ENCODE results near the gene CES3. TPM values are rescaled to one million over a fixed set of nuclear protein-coding genes. Genes with fewer than 3 reads are reported as not detected.
"Not testable (repeated sequence)": the region's sequence is repeated elsewhere in the genome, so short reads cannot be mapped to it uniquely, and the experiment has no call there.

Gene CES3
- total RNA-seq, 1 experiment from 2014 or later = 0.95 TPM

DNA sequence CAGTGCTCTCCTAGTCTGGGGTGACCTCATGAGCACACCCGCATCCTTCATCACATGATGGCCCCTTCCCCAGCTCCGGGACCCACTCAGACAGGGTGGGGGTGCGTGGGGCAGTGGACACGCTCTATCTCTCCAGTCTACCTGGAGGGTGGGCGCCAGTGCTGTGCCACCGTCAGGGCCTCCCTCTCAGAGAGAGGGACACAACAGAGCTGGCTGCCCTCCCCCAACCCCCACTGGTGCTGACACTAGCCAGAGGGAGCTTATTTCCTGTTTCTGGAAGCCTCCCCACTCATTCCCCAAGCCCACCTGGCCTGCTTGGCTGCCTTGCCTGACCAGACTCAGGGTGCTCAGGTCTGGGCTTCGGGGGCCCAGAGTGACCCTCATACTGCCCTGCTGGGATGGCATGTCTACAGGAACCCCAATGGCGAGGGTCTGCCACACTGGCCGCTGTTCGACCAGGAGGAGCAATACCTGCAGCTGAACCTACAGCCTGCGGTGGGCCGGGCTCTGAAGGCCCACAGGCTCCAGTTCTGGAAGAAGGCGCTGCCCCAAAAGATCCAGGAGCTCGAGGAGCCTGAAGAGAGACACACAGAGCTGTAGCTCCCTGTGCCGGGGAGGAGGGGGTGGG, 17.5 kb upstream of the CES3 start:
- TF ChIP-seq, protein P1, sequence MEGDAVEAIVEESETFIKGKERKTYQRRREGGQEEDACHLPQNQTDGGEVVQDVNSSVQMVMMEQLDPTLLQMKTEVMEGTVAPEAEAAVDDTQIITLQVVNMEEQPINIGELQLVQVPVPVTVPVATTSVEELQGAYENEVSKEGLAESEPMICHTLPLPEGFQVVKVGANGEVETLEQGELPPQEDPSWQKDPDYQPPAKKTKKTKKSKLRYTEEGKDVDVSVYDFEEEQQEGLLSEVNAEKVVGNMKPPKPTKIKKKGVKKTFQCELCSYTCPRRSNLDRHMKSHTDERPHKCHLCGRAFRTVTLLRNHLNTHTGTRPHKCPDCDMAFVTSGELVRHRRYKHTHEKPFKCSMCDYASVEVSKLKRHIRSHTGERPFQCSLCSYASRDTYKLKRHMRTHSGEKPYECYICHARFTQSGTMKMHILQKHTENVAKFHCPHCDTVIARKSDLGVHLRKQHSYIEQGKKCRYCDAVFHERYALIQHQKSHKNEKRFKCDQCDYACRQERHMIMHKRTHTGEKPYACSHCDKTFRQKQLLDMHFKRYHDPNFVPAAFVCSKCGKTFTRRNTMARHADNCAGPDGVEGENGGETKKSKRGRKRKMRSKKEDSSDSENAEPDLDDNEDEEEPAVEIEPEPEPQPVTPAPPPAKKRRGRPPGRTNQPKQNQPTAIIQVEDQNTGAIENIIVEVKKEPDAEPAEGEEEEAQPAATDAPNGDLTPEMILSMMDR (IDR thresholded peaks at IDR 0.05; ENCODE audit: insufficient read depth in 1 of 2, low read depth in 1 of 2, low read length in 1 of 2, severe bottlenecking in 1 of 2, unreplicated experiment in 1 of 2) = no peak

DNA sequence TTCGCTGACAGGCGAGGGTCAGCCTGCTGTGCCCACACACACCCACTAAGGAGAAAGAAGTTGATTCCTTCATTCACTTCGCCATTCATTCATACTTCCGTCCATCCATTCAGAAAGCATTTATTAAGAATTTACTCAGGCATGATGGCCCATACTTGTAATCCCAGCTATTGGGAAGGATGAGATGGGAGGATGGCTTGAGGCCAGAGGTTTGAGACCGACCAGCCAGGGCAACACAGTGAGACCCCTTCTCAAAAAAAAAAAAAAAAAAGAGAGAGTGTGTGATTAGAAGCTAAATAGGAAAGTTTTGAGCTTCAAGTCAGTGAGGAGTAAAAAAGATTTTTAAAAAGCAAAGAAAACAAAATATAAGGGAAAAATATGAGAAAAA, 17.0 kb upstream of the CES3 start:
- no peak overlapping the region for H3K4me3 ChIP-seq (ENCODE audit: low read depth, low read length)
- peaks cover 6% of the 10 kb centered on the region for H3K36me3 ChIP-seq (ENCODE audit: control insufficient read depth, insufficient read depth, low read length)
- no peak overlapping the region for H3K27ac Mint-ChIP-seq (ENCODE audit: unreplicated experiment)
- intact Hi-C loops (cut with micrococcal nuclease; ENCODE audit: unreplicated experiment) = no loop called here
- no peaks in the 10 kb centered on the region for H3K4me1 ChIP-seq
- no peaks in the 10 kb centered on the region for H3K9me3 ChIP-seq
- H3K27me3 ChIP-seq (replicated peaks; ENCODE audit: control insufficient read depth, insufficient read depth, low read length) = no peaks in the 10 kb centered on the region
- H3K4me1 Mint-ChIP-seq (ENCODE audit: low read depth, unreplicated experiment) = no peaks in the 10 kb centered on the region
- CTCF ChIA-PET = interaction anchor here (0.6 to 1.6 kb wide), 3 partner anchors 10 to 75 kb away, joined by 3 to 5 read pairs (median 4); no protein-coding TSS in a partner anchor
- BruUV-seq (replicated peaks) = no TSS peak
- peaks cover 26% of the 10 kb centered on the region for H3K36me3 Mint-ChIP-seq (ENCODE audit: insufficient read depth, unreplicated experiment)
- no peak overlapping the region for H3K4me3 Mint-ChIP-seq (ENCODE audit: unreplicated experiment)
- TF ChIP-seq, protein P1 (IDR thresholded peaks at IDR 0.05; ENCODE audit: insufficient read depth in 1 of 2, low read depth in 1 of 2, low read length in 1 of 2, severe bottlenecking in 1 of 2, unreplicated experiment in 1 of 2) = no peak
- no peak for DNase-seq
- no peaks in the 10 kb centered on the region for H3K27me3 Mint-ChIP-seq (ENCODE audit: insufficient read depth, unreplicated experiment)
- H3K9me3 Mint-ChIP-seq (ENCODE audit: unreplicated experiment) = no peaks in the 10 kb centered on the region
- POLR2A ChIA-PET = no interaction called here

More for the DNA sequence above, 17.5 kb upstream of the CES3 start:
- Histone ChIP-seq H3K27me3 (replicated peaks; ENCODE audit: control insufficient read depth, insufficient read depth, low read length) (no peaks in the 10 kb centered on the region), H3K4me3 (ENCODE audit: low read depth, low read length) (no peak overlapping the region), H3K9me3 (no peaks in the 10 kb centered on the region), H3K4me1 (no peaks in the 10 kb centered on the region), H3K36me3 (ENCODE audit: control insufficient read depth, insufficient read depth, low read length) (peaks cover 6% of the 10 kb centered on the region)
- no TSS peak for BruUV-seq (replicated peaks)
- Mint-ChIP-seq H3K27me3 (ENCODE audit: insufficient read depth, unreplicated experiment) (no peaks in the 10 kb centered on the region), H3K9me3 (ENCODE audit: unreplicated experiment) (no peaks in the 10 kb centered on the region), H3K36me3 (ENCODE audit: insufficient read depth, unreplicated experiment) (peaks cover 26% of the 10 kb centered on the region), H3K4me1 (ENCODE audit: low read depth, unreplicated experiment) (no peaks in the 10 kb centered on the region), H3K27ac (ENCODE audit: unreplicated experiment) (no peak overlapping the region), H3K4me3 (ENCODE audit: unreplicated experiment) (no peak overlapping the region)
- ChIA-PET POLR2A (no interaction called here), CTCF (interaction anchor here (0.5 to 0.6 kb wide), 2 partner anchors 74 to 222 kb away, joined by 5 to 8 read pairs; no protein-coding TSS in a partner anchor)
- intact Hi-C loops (cut with micrococcal nuclease; ENCODE audit: unreplicated experiment) = no loop called here
- no peak for DNase-seq

DNA sequence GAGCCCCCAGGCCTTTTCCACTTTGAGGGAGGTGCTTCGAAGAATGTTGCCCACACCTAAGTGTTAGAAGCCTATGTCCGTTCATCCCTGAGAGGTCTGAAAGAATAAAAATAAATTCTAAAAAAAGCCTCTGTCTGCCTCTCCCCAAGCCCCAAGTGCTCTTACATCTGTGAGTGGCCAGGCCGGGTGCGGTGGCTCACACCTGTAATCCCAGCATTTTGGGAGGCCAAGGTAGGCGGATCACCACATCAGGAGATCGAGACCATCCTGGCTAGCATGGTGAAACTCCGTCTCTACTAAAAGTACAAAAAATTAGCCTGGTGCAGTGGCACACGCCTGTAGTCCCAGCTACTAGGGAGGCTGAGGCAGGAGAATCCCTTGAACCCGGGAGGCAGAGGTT, 16.1 kb upstream of the CES3 start:
- CTCF ChIA-PET = interaction anchor here (0.7 to 1.6 kb wide), 2 partner anchors 19 to 73 kb away, joined by 4 read pairs; no protein-coding TSS in a partner anchor
- BruUV-seq (replicated peaks); POLR2A ChIA-PET; DNase-seq; H3K27me3 Mint-ChIP-seq (ENCODE audit: insufficient read depth, unreplicated experiment); H3K4me1 Mint-ChIP-seq (ENCODE audit: low read depth, unreplicated experiment); H3K4me1 ChIP-seq; H3K4me3 Mint-ChIP-seq (ENCODE audit: unreplicated experiment); intact Hi-C loops (cut with micrococcal nuclease; ENCODE audit: unreplicated experiment); H3K36me3 ChIP-seq (ENCODE audit: control insufficient read depth, insufficient read depth, low read length); H3K27ac Mint-ChIP-seq (ENCODE audit: unreplicated experiment); H3K9me3 ChIP-seq; H3K27me3 ChIP-seq (replicated peaks; ENCODE audit: control insufficient read depth, insufficient read depth, low read length); H3K4me3 ChIP-seq (ENCODE audit: low read depth, low read length); H3K9me3 Mint-ChIP-seq (ENCODE audit: unreplicated experiment): not testable (repeated sequence)
- H3K36me3 Mint-ChIP-seq (ENCODE audit: insufficient read depth, unreplicated experiment) = peaks cover 26% of the 10 kb centered on the region
